CD14-positive monocyte (primary cell): ENCODE measurements around the gene DCAF17. TPM values are rescaled to one million over a fixed set of nuclear protein-coding genes. Genes with fewer than 3 reads are reported as not detected.
"Not testable (repeated sequence)": the region's sequence is repeated elsewhere in the genome, so short reads cannot be mapped to it uniquely, and the experiment has no call there.

Source experiments
- DNase-seq, 3 donors: peaks; one replicate each; pipeline ENCODE4 v3.0.0-alpha.2; 2011 to 2022
- H2AFZ ChIP-seq: 2 replicates; pipeline ENCODE4 v1.6.0; 2012; ENCODE audit warnings: mild to moderate bottlenecking, low read depth, low read length, inconsistent platforms; ENCODE audit not compliant: insufficient read depth, poor library complexity, severe bottlenecking
- H3K27ac ChIP-seq, 2 donors: 1 replicate in 1 of 2; 2 replicates in 1 of 2; pipeline ENCODE4 v1.5.1; 2012 to 2013; ENCODE audit warnings: low read length in 2 of 2, control low read depth in 1 of 2, inconsistent platforms in 1 of 2, low read depth in 1 of 2, mild to moderate bottlenecking in 1 of 2
- H3K27me3 ChIP-seq, 2 donors: one replicate each; pipeline versions ENCODE4 v1.6.0 to v1.6.1; 2011 to 2013; ENCODE audit warnings: low read length in 2 of 2; ENCODE audit not compliant: control insufficient read depth in 2 of 2, insufficient read depth in 2 of 2
- H3K36me3 ChIP-seq, 2 donors: replicated peaks in 1 of 2; 1 replicate in 1 of 2; 2 replicates in 1 of 2; pipeline versions ENCODE4 v1.5.1 to v1.6.1; 2012 to 2013; ENCODE audit warnings: low read length in 2 of 2, control low read depth in 1 of 2, inconsistent platforms in 1 of 2, mild to moderate bottlenecking in 1 of 2; ENCODE audit not compliant: insufficient read depth in 2 of 2, control insufficient read depth in 1 of 2
- H3K4me1 ChIP-seq, 2 donors: 1 replicate in 1 of 2; 2 replicates in 1 of 2; pipeline versions ENCODE4 v1.5.1 to v1.6.1; 2012 to 2013; ENCODE audit warnings: low read length in 2 of 2, control low read depth in 1 of 2, inconsistent platforms in 1 of 2, mild to moderate bottlenecking in 1 of 2, moderate library complexity in 1 of 2; ENCODE audit not compliant: insufficient read depth in 2 of 2, control insufficient read depth in 1 of 2
- H3K4me2 ChIP-seq: replicated peaks from 2 replicates; pipeline ENCODE3; 2012; ENCODE audit warnings: low read length, moderate library complexity, mild to moderate bottlenecking; ENCODE audit not compliant: poor library complexity, severe bottlenecking; ENCODE audit errors: extremely low read depth
- H3K4me3 ChIP-seq, 3 experiments: fragments of 200-600 bp in 1 of 3; sonication (generic) in 1 of 3; replicated peaks in 1 of 3; 1 replicate in 2 of 3; 2 replicates in 1 of 3; pipeline ENCODE4 v1.5.1; 2011 to 2013; ENCODE audit warnings: low read length in 3 of 3, mild to moderate bottlenecking in 3 of 3, control low read depth in 2 of 3, low read depth in 2 of 3, inconsistent platforms in 1 of 3, moderate library complexity in 1 of 3
- H3K79me2 ChIP-seq: 2 replicates; pipeline ENCODE4 v1.6.0; 2012; ENCODE audit warnings: mild to moderate bottlenecking, control low read depth, inconsistent platforms, low read length, moderate library complexity; ENCODE audit not compliant: insufficient read depth
- H3K9ac ChIP-seq: 2 replicates; pipeline ENCODE4 v1.6.0; 2017; ENCODE audit warnings: low read length, mild to moderate bottlenecking; ENCODE audit not compliant: insufficient read depth, poor library complexity, severe bottlenecking
- H3K9me3 ChIP-seq, 2 donors: replicated peaks in 1 of 2; 1 replicate in 1 of 2; 2 replicates in 1 of 2; pipeline versions ENCODE4 v1.5.1 to v1.6.1; 2012 to 2013; ENCODE audit warnings: low read length in 2 of 2, control low read depth in 1 of 2; ENCODE audit not compliant: control insufficient read depth in 1 of 2, insufficient read depth in 1 of 2
- H4K20me1 ChIP-seq: 2 replicates; pipeline ENCODE4 v1.6.0; 2012; ENCODE audit warnings: mild to moderate bottlenecking, low read length, control low read depth, moderate library complexity; ENCODE audit not compliant: insufficient read depth
- H3K27ac Mint-ChIP-seq, 7 donors: one replicate each; pipeline ENCODE4 v1.8.0; 2020; ENCODE audit warnings: mild to moderate bottlenecking in 7 of 7, mixed read lengths in 7 of 7, moderate library complexity in 6 of 7, inconsistent platforms in 2 of 7
- H3K27me3 Mint-ChIP-seq, 3 donors: one replicate each; pipeline ENCODE4 v1.8.0; 2021 to 2022; ENCODE audit warnings: low read depth in 3 of 3, mild to moderate bottlenecking in 3 of 3, mixed read lengths in 3 of 3, moderate library complexity in 3 of 3, inconsistent platforms in 1 of 3
- H3K36me3 Mint-ChIP-seq, 2 donors: one replicate each; pipeline ENCODE4 v1.8.0; 2020; ENCODE audit warnings: mixed read lengths in 2 of 2, inconsistent platforms in 1 of 2, mild to moderate bottlenecking in 1 of 2
- H3K4me1 Mint-ChIP-seq: one replicate; pipeline ENCODE4 v1.8.0; 2020; ENCODE audit warnings: mild to moderate bottlenecking, mixed read lengths
- H3K4me3 Mint-ChIP-seq, 2 donors: one replicate each; pipeline ENCODE4 v1.8.0; 2020; ENCODE audit warnings: mild to moderate bottlenecking in 2 of 2, mixed read lengths in 2 of 2, moderate library complexity in 1 of 2
- H3K9me3 Mint-ChIP-seq, 7 donors: one replicate each; pipeline ENCODE4 v1.8.0; 2020 to 2022; ENCODE audit warnings: mixed read lengths in 7 of 7, mild to moderate bottlenecking in 6 of 7, moderate library complexity in 6 of 7, inconsistent platforms in 2 of 7
- WGBS: methylation state at CpG from one replicate; pipeline ENCODE4 v1.1.5; 2013; ENCODE audit warnings: missing lambda C conversion rate; ENCODE audit not compliant: insufficient coverage; 5-methylcytosine and 5-hydroxymethylcytosine counted together
- intact Hi-C, 2 donors: fragments of 100-400 bp; cut with micrococcal nuclease; formaldehyde crosslinking; loops; one replicate each; pipeline versions ENCODE4 v1.15.0 to v1.15.1; 2023
- polyA plus RNA-seq, 3 donors: library from polyadenylated mRNA; depleted of rRNA in 1 of 3; unstranded in 2 of 3; stranded (reverse) in 1 of 3; fragments of 300-500 nt in 2 of 3; fragments of >200 nt in 1 of 3; fragmentation: Illumina TruSeq in 2 of 3; gene quantifications; 1 replicate in 2 of 3; 2 replicates in 1 of 3; pipeline ENCODE4 v1.2.3, GENCODE V29; 2012 to 2021
- TF ChIP-seq, protein P1 (sequence below): fragments of 200-600 bp; IDR thresholded peaks from one replicate; pipeline ENCODE4 v1.8.0; 2022; ENCODE audit warnings: antibody characterized with exemption, mild to moderate bottlenecking

The DCAF17 gene
- polyA plus RNA-seq, 3 donors, result 4.1 to 7.2 (median 7.0) TPM

- Mint-ChIP-seq H3K27ac (no peak overlapping the region), H3K27me3 (peaks cover 0 to 2% (median 0%) of the 10 kb centered on the region in 3 donors), H3K4me1 (peaks cover 13% of the 10 kb centered on the region), H3K4me3 (no peak overlapping the region), H3K36me3 (no peaks in the 10 kb centered on the region), H3K9me3 (no peaks in the 10 kb centered on the region)
- H3K4me3 ChIP-seq, result no peak overlapping the region
- no peaks in the 10 kb centered on the region for H3K79me2 ChIP-seq
- H3K9me3 ChIP-seq, result no peaks in the 10 kb centered on the region
- no peak overlapping the region for H2AFZ ChIP-seq
- no peaks in the 10 kb centered on the region for H4K20me1 ChIP-seq
- no peak overlapping the region for H3K4me2 ChIP-seq
- H3K27ac ChIP-seq, result no peak overlapping the region
- TF ChIP-seq, protein P1, sequence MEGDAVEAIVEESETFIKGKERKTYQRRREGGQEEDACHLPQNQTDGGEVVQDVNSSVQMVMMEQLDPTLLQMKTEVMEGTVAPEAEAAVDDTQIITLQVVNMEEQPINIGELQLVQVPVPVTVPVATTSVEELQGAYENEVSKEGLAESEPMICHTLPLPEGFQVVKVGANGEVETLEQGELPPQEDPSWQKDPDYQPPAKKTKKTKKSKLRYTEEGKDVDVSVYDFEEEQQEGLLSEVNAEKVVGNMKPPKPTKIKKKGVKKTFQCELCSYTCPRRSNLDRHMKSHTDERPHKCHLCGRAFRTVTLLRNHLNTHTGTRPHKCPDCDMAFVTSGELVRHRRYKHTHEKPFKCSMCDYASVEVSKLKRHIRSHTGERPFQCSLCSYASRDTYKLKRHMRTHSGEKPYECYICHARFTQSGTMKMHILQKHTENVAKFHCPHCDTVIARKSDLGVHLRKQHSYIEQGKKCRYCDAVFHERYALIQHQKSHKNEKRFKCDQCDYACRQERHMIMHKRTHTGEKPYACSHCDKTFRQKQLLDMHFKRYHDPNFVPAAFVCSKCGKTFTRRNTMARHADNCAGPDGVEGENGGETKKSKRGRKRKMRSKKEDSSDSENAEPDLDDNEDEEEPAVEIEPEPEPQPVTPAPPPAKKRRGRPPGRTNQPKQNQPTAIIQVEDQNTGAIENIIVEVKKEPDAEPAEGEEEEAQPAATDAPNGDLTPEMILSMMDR, result no peak
- H3K27me3 ChIP-seq, result no peaks in the 10 kb centered on the region
- no peak overlapping the region for H3K9ac ChIP-seq
- no peak for DNase-seq
- intact Hi-C loops, result loop anchor here in 1 of 2 donors (10.0 kb wide), 1 partner anchor 438 kb away; no protein-coding TSS in a partner anchor
- H3K36me3 ChIP-seq, result no peaks in the 10 kb centered on the region
- H3K4me1 ChIP-seq, result peaks cover 0 to 3% of the 10 kb centered on the region in 2 donors
- no CpG with 5 or more reads among the region's 2 CpGs for WGBS
These were observed 21.4 kb upstream of the DCAF17 start for GRCh38 chr2:171412571-171413175.

DNA sequence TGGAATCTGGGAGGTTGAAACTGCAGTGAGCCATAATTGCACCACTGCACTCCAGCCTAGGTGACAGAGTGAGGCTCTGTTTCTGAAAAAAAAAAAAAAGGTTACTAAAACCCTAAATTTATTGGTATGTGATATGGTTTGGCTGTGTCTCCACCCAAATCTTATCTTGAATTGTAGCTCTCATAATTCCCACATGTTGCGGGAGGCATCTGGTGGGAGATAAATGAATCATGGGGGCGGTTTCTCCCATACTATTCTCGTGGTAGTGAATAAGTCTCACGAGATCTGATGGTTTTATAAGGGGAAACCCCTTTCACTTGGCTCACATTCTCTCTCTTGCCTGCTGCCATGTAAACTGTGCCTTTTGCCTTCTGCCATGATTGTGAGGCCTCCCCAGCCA, 19.4 kb upstream of the DCAF17 start:
- not testable (repeated sequence) for H3K4me3 Mint-ChIP-seq, H3K27ac Mint-ChIP-seq
- no CpG with 5 or more reads among the region's 4 CpGs for WGBS

More for the DNA sequence above, 19.4 kb upstream of the DCAF17 start:
- not testable (repeated sequence) for H3K79me2 ChIP-seq, DNase-seq, H3K9me3 ChIP-seq, H3K4me1 Mint-ChIP-seq, H3K9me3 Mint-ChIP-seq, H3K4me1 ChIP-seq, H3K36me3 Mint-ChIP-seq, H3K27me3 Mint-ChIP-seq, H4K20me1 ChIP-seq, H3K36me3 ChIP-seq, H2AFZ ChIP-seq, H3K4me2 ChIP-seq, H3K9ac ChIP-seq, H3K4me3 ChIP-seq, H3K27me3 ChIP-seq, H3K27ac ChIP-seq
- intact Hi-C loops, result loop anchor here (5.0 to 10.0 kb wide), 2 partner anchors 440 to 442 kb away; no protein-coding TSS in a partner anchor
